GM21717 (cell line): ENCODE data around the gene ERBB4.
A peak's percentile ranks its signal among the peaks of the same experiment; 100 is the strongest.

ENCODE experiments used
- ATAC-seq: cut with Tn5 transposase; IDR thresholded peaks from one replicate; pipeline ENCODE4 v1.9.1; 2021; ENCODE audit warnings: mild to moderate bottlenecking, moderate library complexity; ENCODE audit not compliant: unreplicated experiment

ERBB4 gene

DNA sequence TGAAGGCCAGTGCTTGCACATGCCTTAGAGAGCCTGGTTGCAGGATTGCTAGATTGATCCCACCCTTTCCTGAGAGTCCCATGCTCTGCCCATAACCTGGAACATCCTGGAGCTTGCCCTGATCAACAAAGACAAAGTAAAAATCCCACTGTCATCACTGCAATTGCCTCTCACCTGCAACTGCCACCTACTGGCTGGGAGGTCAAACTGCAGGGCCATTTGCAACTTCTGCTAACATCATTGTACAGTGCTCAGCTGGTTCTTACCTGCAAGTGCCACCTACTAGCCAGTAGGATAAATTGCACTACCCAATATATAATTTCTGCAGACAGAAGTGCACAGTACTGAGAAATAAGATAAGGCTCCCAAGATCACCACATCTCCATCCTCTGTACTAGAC is 1034.7 kb downstream of the ERBB4 start:
- ATAC-seq = peak; percentile 78

DNA sequence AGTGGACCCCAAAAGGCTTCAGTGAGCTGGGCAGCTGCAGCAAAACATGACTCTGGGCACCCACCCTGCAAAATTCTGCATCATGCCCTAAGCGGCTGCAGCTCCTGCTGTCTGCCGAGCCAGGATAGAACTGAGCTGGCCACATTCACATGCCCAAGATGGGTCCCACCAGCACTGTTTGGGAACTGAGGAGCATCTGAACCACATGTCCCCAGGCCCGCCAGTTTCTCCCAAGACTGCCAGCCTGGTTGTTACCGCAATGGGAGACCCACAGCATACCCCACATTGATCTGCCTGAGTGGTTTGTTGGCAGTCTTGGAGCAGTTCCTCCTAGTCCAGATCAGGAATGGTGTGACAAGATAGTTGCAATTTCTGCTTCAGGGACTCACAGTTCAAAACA is 1035.4 kb downstream of the ERBB4 start:
- ATAC-seq = no peak

DNA sequence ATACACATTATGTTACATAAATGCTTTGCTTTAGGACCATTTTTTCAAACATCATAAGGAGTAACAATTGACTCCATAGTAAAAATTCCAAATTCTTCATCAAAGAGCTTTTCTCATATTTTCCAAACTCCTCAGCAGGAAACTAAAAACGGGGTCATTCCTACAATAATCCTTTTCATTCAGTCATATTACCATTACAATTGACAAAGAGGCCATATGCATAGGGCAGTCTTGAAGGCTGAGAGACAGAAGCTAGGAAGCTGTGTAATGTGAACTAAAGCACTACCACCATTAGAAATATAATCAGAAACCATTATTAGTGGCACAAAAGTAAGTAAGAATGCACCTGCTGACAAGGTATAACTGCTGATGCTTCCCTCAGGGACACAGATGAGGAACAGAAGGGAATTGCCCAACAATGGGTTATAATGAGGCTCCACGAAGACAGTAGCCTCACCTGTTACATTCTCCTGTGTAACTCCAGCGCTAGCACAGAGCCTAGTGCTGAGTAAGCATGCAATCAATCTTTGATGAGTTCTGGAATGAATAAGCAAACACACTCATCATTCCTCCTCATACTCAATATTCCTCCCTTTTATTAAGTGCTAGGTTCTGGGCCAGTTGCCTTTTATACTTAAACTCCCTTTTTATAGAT is 1039.9 kb downstream of the ERBB4 start:
- no peak for ATAC-seq

DNA sequence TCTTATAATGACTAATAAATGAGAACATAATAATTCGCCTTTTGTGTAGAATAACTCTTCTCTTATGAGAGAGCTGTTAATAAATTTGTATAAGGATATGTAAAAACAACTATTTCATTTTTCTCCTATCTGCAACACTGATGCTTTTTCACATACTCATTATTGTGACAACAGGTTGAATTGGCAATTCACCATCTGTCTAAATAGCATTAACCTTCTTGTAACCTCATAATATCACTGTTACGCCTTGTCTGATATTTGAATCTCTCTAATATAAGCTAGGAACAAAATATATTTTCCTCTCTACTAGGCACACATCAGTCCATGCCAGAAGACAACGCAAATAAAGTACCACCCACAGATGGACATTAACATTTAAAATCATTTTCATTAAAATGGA is 1043.3 kb downstream of the ERBB4 start:
- ATAC-seq = no peak

DNA sequence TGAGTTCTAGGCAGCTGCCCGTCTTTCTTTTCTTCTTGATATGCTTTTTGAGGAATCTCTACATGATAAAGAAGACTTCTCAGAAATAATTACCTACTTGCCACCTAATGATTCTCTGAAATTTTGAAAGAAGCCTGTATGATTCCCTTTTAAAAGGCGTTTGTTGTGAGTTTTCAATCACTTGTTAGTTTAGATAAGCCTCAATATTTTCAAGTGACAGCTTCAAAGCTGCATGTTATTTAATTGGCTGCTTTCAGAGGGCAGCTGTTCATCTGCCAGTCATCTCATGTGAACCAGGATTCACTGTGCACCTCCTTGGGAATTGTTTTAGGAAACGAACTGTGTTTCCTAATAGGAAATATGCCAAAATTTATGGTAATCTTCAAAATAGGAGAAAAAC is 1044.1 kb downstream of the ERBB4 start:
- ATAC-seq = no peak

DNA sequence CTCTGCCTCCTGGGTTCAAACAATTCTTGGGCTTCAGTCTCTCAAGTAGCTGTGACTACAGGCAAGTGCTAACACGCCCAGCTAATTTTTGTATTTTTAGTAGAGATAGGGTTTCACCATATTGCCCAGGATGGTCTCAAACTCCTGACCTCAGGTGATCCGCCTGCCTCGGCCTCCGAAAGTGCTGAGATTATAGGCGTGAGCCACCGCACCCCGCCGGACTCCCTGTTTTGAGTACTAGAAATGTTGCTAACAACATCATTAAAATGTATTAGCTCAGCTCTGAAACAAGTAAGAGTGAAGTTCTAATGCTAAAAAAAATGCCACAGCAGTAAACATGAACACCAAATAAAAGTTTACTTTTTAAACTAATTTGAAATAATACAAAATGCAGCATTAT is 1044.5 kb downstream of the ERBB4 start:
- ATAC-seq = no peak

DNA sequence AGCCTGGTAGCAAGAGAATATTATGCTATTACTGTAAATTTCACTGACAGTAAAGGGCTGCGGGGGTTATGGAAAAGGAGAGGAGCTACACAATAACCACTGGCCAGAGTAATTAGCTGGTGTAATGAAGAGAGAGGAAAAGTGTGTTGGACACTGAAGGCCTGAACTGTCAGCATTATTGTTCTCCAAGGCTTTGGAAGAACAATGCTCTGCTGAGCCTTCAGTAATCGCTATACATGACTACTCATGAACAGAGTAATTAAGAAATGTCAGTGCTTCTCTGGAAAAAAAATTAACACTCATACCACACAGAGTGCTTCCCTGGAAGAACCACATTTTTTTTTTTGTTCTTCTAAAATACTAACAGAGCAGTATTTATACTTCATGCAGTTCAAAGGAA is 1050.9 kb downstream of the ERBB4 start:
- ATAC-seq = no peak

DNA sequence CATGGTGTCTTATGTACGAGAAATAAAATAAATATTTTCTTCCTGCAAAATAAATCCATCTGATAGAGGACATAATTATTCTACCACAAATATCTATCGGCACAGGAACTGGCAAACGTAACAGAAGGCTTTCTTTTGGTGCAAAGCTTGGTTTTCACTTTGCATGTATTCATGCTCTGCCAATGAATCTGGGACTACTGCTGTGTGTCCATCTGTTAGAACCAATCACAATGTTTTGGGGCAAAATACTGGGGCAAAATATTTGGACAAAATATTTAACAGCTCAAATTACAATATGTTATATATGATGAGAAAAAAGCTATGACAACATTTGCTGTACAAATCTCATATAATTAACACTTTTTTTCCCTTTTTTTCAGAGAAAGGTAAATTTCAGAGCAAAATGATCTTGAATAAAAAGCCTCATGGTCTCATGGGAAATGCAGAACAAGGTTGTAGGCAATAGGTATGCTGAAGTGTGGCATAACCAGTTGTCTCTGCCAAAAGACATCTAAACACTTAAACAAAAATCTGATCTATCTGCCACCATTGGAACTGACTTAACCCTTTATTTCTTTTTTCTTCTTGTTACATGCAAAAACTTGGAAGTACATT is 1059.0 kb downstream of the ERBB4 start:
- ATAC-seq = no peak

DNA sequence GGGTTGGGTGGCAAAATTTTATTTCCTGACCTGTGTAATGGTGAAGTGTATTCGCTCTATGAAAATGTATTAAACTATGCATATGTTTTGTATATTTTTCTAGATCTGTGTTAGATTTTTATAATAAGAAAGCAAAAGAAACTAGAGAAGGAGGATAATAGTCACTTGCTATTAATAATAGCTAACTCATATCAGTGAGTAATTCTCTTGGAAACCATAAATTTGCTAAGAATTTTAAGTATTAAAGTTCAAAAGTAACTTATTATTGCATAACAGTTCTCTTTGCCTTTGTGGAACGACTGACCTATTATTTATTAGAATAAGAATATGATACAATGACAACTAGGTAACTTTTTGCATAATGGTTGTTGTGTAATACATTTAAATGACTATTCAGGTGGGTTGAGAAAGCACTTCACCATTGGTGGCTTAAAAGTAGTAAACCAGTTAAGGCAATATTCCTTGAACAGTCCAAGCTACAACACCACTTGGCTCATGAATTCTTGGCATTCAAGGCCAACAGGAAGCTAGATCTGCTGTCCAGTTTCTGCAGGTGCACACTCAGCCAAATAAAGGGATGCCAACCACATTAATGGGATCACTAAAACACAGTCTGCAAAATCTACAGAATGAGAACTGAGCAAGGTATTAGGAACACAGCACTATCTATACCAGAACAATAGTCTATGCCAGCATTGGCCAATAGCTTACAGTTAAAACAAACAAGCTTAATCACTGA is 1060.9 kb downstream of the ERBB4 start:
- no peak for ATAC-seq

DNA sequence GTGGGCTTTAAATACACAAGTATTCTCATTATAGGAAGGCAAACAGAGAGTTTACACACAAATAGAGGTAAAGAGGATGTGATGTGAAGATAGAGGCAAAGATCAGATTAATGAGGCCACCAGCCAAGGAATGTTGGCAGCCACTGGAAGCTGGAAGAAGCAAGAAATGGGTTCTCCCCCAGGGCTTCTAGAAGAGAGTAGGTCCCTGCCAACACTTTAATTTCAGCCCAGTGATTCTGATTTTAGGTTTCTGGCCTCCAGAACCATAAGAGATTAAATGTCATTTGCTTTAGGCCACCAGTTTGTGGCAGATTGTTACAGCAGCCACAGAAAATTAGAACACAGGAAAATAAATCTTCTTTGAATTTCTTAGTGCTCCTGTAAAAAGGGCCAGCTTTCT is 1065.5 kb downstream of the ERBB4 start:
- ATAC-seq = no peak

DNA sequence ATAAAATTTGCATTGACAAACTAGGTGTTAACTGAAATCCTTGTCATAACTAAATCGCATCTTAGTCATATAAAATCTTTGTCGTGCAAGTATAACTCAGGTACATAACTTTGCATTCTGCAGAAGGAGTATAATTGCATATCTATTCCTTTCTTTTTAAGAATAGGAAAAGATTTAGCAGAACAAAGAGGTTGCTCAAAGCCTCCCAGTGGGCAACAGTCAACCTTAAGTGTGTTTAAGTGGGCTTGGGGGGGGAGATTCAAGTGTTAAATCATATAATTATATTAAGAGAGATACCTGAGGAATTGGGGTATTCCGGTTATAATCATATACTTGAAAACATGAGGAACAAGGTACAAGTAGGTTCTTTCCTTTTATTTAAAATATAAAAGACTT is 1068.9 kb downstream of the ERBB4 start:
- ATAC-seq = no peak

DNA sequence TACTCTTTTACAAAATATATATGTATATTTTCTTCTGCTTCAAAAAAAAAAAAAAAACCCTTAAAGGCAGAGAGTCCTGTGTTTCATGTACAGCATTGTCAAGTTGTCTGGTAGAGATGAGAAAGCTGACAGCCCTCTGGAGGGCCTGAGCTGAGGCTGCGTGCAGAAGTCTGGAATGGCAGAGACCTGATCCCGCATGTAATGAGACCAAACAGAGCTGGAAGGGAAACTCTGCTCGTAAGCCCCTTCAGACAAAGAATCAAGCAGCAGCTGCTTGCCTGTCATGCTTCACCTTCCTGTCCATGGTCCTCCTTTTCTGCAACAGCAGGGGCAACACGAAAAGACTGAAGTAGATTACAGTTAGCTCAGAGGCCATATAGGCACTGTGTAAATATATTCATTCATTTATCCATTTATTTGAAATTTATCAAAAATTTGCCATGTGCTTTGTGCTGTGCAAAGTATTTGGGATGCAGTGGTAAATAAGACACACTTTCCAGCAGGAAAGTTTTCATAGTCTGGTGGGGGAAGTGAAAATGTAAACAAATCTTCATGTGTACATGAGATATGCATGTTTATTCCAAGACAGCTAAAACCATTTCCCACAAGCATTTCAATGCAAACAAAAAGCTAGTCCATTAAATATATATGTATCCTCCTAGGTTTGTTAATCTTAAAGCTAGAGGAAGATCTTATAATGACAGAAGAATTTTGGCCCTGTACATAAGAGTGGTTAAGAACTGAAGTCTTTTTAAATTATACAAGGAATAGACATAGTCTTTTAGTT is 1069.5 kb downstream of the ERBB4 start:
- no peak for ATAC-seq

DNA sequence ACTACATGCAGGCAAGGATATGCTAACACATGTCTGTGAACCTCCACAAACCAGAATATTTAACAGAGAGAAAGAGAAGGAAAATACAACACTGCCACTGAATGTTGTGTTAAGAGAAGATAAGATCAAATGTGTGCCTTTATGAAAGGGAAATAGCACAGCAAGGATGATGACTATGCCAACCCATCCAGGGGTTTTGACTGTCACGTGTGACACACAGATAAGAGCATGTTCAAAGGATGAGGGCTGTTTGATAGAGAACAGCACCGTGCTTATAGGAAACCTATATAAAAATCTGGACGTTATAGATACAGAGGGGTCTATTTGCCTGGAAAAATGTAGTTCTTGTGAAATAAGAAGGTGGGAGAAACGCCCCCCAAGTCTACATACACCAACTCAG is 1070.4 kb downstream of the ERBB4 start:
- ATAC-seq = no peak

DNA sequence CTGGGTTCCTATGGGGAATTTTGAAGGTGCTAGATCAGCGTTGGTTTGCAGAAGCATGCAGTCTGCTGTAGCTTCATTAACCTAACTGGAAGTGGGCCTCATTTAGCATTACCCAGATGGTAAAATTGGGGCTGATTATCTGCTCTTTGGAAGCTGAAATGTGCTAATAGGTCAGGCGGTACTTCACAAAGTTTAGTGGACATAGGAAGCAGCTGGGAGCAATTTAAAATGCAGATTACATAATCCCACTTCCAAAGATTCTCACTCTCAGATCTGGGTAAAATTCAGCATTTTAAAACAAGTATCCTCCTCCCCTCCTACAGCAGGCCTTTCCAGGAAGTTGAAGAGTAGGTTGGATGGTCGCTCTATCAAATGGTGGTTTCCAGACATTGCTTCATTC is 1075.2 kb downstream of the ERBB4 start:
- no peak for ATAC-seq

DNA sequence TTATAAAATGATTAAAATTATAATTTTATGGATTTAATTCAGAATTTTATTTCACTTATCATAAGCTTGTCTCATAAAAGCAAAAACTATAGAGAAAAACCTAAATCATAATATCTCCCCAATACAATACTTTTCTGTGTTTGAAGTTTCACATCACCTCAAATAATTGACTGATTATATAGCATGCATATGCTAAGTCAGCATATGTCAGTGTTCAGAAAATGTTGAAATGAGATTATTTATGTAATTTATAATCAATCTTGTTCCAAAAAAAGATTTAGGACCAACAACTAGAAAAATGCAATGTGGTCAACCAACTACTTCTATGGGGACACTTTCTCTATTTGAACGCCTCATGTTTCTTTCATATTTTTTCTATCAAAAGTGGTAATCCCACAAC is 1079.6 kb downstream of the ERBB4 start:
- no peak for ATAC-seq

DNA sequence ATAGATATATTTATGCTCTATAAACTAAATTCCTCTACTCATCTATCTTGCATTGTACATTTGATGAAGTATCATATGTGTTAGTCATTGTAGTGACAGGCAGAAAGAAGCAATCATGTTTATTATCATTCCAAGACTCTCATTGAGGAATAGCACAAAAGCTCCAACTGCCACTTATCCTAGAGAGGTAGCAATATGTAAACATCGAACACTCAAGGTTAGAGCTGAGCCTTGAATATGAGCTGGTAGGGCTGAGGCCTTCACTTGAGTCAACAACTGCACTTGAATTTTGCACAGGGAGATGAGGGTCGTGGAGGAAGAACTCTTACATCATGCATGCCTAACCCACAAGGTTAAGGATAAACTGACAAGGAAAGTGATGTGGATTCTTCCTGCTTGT is 1081.3 kb downstream of the ERBB4 start:
- no peak for ATAC-seq

DNA sequence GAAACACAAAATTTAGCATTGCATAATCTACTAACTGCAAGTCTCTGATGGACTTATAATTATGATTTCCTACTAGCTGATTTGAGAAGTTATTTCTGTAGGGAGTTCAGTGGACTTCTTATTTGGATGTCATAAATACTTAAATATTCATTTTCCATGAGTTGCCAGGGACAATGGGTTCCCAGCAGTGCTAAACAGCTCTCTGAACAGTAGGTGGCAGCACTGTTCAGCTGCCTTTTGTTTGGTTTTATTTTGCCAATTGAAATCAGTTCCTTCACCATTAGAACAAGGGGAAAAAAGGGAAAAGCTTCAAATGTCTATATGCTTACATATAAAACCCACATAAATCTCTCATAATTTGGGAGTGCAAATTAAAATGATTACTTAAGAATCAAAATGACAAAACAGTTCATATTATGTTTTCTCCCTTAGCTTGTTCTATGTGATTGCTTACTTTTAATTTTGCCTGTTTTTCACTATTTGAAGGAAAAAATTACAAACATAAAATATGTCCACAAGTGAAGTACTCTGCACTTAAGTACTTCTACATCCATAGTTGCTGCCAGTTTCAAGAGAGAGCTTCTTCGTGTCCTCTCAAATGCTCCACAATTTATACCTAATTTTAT is 1083.3 kb downstream of the ERBB4 start:
- ATAC-seq = peak; percentile 71

DNA sequence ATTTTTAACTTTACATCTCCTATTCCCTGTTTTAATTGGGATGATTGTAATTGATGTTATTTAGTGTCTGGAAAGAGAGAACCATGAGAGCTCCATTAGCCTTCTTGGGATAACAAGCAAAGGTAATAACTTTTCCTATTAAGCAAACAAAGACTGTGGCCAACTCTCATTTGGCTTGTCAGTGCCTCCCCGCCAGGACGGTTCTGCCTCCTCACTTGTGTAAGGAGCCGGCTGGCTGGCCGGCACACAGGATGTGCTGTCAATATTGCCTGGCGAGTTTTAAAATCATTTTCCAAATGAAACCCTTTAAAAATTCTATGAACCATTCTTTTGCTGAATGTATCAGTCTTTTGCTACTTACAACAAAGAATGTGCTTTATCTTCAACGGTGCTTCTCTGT is 1083.9 kb downstream of the ERBB4 start:
- ATAC-seq = no peak

DNA sequence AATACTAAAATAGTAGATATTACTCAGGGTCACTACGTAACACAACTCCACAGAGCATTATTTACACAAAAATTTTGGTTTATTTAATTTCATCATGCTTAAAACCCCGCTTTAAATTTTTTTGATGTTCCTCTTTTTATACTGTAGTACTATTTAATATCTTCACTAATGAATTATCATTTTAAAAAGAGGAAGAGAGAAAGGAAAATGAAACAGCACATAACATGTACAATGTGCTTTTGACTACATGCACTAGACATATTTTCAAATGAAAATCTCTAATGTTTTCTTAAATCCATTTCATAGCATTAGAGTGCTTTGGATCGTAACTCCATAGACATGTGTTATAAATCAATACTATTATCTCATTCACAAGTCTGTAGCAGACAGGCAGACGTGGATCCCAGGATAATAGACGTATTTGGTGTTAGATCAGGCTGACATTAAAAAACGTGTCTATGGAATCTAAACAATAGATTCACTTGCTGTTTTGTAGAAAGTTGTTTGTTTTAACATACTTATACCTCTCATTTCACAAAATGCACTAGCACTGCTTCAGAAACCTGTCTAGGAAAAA is 1085.2 kb downstream of the ERBB4 start:
- ATAC-seq = no peak

DNA sequence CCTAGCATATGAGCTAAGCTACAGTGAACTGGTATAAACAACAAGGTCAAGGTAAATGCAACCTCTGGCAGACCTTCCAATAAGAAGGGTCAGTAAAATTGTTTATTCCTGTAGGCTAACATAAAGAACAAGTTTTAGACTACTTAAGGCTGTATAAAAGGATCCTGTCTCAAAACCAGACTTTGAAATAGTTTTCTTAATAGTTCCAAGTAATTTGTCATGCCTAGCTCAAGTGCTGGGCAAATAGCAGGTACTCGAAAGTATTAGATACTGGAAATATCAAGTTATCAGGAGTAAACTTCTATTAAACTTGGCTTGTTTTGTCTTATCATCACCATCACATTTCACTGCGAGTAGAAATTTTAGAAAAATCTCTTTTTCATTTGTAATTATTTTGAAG is 1087.0 kb downstream of the ERBB4 start:
- ATAC-seq = no peak

DNA sequence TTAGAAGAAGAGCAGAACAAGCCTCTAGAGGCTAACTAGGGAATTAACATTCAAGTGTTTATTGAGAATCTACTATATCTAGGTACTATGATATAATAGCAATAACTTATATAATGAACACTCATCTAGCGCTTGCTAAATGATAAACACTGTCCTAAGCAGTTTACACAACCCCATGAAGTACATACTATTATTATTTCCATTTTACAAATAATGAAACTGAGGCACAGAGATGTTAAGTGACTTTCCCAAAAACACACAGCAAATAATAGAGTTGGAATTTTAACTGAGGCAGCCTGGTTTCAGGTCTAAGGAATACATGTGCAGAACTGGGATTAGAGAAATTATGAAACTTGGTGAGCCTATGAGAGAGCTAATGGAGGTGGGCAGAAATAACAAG is 1088.8 kb downstream of the ERBB4 start:
- no peak for ATAC-seq
